ENCODE data around the gene QPCTL.

QPCTL gene

GRCh38 chr19:45659096-45659729 lies 33.3 kb upstream of the QPCTL start:
- Mint-ChIP-seq H3K4me3 (no peak overlapping the region), H3K27ac (peak overlapping the region; percentile 6), H3K9me3 (no peaks in the 10 kb centered on the region), H3K36me3 (ENCODE audit: low read depth) (no peaks in the 10 kb centered on the region), H3K4me1 (peaks cover 22% of the 10 kb centered on the region), H3K27me3 (ENCODE audit: low read depth, poor library complexity) (peaks cover 31% of the 10 kb centered on the region)
- no peak for TF ChIP-seq CTCF (IDR thresholded peaks at IDR 0.05)
- DNase-seq, result no peak

- Mint-ChIP-seq H3K4me3 (no peak overlapping the region), H3K36me3 (ENCODE audit: low read depth) (no peaks in the 10 kb centered on the region), H3K27ac (no peak overlapping the region)
Measured at GRCh38 chr19:45660636-45661035, 31.8 kb upstream of the QPCTL start.

GRCh38 chr19:45663800-45664199 lies 28.7 kb upstream of the QPCTL start:
- no peak for TF ChIP-seq CTCF (IDR thresholded peaks at IDR 0.05)
- Mint-ChIP-seq H3K4me3 (no peak overlapping the region), H3K4me1 (peaks cover 39% of the 10 kb centered on the region)

More at GRCh38 chr19:45660636-45661035, 31.8 kb upstream of the QPCTL start:
- peaks cover 33% of the 10 kb centered on the region for H3K27me3 Mint-ChIP-seq (ENCODE audit: low read depth, poor library complexity)
- H3K9me3 Mint-ChIP-seq, result no peaks in the 10 kb centered on the region
- no peak for DNase-seq
- no peak for TF ChIP-seq CTCF (IDR thresholded peaks at IDR 0.05)
- H3K4me1 Mint-ChIP-seq, result peaks cover 29% of the 10 kb centered on the region

GRCh38 chr19:45664575-45664974 lies 27.9 kb upstream of the QPCTL start:
- Mint-ChIP-seq H3K9me3 (no peaks in the 10 kb centered on the region), H3K4me3 (no peak overlapping the region), H3K27ac (no peak overlapping the region), H3K4me1 (peaks cover 33% of the 10 kb centered on the region), H3K36me3 (ENCODE audit: low read depth) (no peaks in the 10 kb centered on the region), H3K27me3 (ENCODE audit: low read depth, poor library complexity) (peaks cover 49% of the 10 kb centered on the region)
- DNase-seq, result no peak
- TF ChIP-seq CTCF (IDR thresholded peaks at IDR 0.05), result no peak

More at GRCh38 chr19:45663800-45664199, 28.7 kb upstream of the QPCTL start:
- H3K9me3 Mint-ChIP-seq, result no peaks in the 10 kb centered on the region
- peaks cover 48% of the 10 kb centered on the region for H3K27me3 Mint-ChIP-seq (ENCODE audit: low read depth, poor library complexity)
- no peak for DNase-seq
- no peak overlapping the region for H3K27ac Mint-ChIP-seq
- no peaks in the 10 kb centered on the region for H3K36me3 Mint-ChIP-seq (ENCODE audit: low read depth)

- DNase-seq, result peak; percentile 77
- Mint-ChIP-seq H3K36me3 (ENCODE audit: low read depth) (no peaks in the 10 kb centered on the region), H3K27me3 (ENCODE audit: low read depth, poor library complexity) (peaks cover 62% of the 10 kb centered on the region), H3K4me1 (peaks cover 41% of the 10 kb centered on the region), H3K9me3 (no peaks in the 10 kb centered on the region), H3K4me3 (peak within 1 kb of the TSS; percentile 80), H3K27ac (no peak within 1 kb of the TSS)
- no peak for TF ChIP-seq CTCF (IDR thresholded peaks at IDR 0.05)
Measured at GRCh38 chr19:45667620-45668341, 24.7 kb upstream of the QPCTL start, which contains the start of gene GIPR. Gene GIPR (plus strand): TSS chr19:45668221. CDS start chr19:45669521, 1,300 bp downstream.
